K562 (cell line): ENCODE measurements around the gene SH2D3A. TPM values are rescaled to one million over a fixed set of nuclear protein-coding genes. Genes with fewer than 3 reads are reported as not detected.

ENCODE experiments used
- ARHGAP35 ChIP-seq: fragments of 450-650 bp; IDR thresholded peaks from 2 replicates; pipeline ENCODE4 v1.6.1; 2018; ENCODE audit not compliant: partially characterized antibody
- ARNT ChIP-seq, 2 experiments: fragments of 450-650 bp; IDR thresholded peaks; 2 replicates each; pipeline ENCODE4 v1.6.1; 2016; ENCODE audit warnings: mild to moderate bottlenecking in 1 of 2
- CREBBP ChIP-seq: IDR thresholded peaks from one replicate; pipeline ENCODE4 v1.6.1; 2012; ENCODE audit warnings: low read depth, mild to moderate bottlenecking, control low read depth, inconsistent platforms, low read length
- FOS ChIP-seq: IDR thresholded peaks from 3 replicates; pipeline ENCODE4 v1.6.1; 2011; ENCODE audit not compliant: insufficient read length; ENCODE audit errors: extremely low read depth
- FOXA3 ChIP-seq, 2 experiments: fragments of 450-650 bp in 1 of 2; sonication (generic) in 1 of 2; formaldehyde crosslinking; IDR thresholded peaks in 1 of 2; conservative IDR thresholded peaks in 1 of 2; 2 replicates each; pipeline versions ENCODE4 v1.4.0 to v1.8.0; 2020 to 2022; ENCODE audit warnings: mild to moderate bottlenecking in 2 of 2, missing genetic modification reagents in 1 of 2
- KDM2B ChIP-seq: fragments of 250-450 bp; sonication (Bioruptor Pico); IDR thresholded peaks from 2 replicates; pipeline ENCODE4 v1.8.0; 2021; ENCODE audit warnings: mild to moderate bottlenecking, moderate library complexity
- KDM5B ChIP-seq: fragments of 200-600 bp; sonication (generic); IDR thresholded peaks from 2 replicates; pipeline ENCODE4 v1.6.1; 2012; ENCODE audit warnings: low read depth, mild to moderate bottlenecking, moderate library complexity, low read length, control low read depth, inconsistent platforms; ENCODE audit not compliant: insufficient replicate concordance
- LARP7 ChIP-seq: fragments of 450-650 bp; IDR thresholded peaks from 2 replicates; pipeline ENCODE4 v1.6.1; 2016
- MCM3 ChIP-seq: fragments of 450-650 bp; IDR thresholded peaks from 2 replicates; pipeline ENCODE4 v1.6.1; 2016
- MTA3 ChIP-seq: fragments of 450-650 bp; formaldehyde crosslinking; IDR thresholded peaks from 2 replicates; pipeline ENCODE4 v1.6.1; 2017; ENCODE audit warnings: mild to moderate bottlenecking, borderline replicate concordance
- PHTF2 ChIP-seq: fragments of 250-450 bp; sonication (Bioruptor Pico); IDR thresholded peaks from 2 replicates; pipeline ENCODE4 v1.5.0; 2021; ENCODE audit warnings: mild to moderate bottlenecking
- PRMT5 ChIP-seq: sonication (generic); formaldehyde crosslinking; IDR thresholded peaks from 2 replicates; pipeline ENCODE4 v1.5.0; 2020; ENCODE audit warnings: missing genetic modification reagents
- PTRF ChIP-seq: fragments of 450-650 bp; IDR thresholded peaks from 2 replicates; pipeline ENCODE4 v1.6.1; 2016; ENCODE audit warnings: mild to moderate bottlenecking, missing genetic modification characterization, missing compliant biosample characterization
- RBM34 ChIP-seq: fragments of 200-400 bp; formaldehyde crosslinking; IDR thresholded peaks from 2 replicates; pipeline ENCODE4 v1.6.1; 2018; ENCODE audit warnings: low read length, borderline replicate concordance; ENCODE audit not compliant: insufficient read depth
- SETDB1 ChIP-seq: IDR thresholded peaks from one replicate; pipeline ENCODE4 v1.6.1; 2012; ENCODE audit warnings: low read length, control low read depth, inconsistent platforms
- SIRT6 ChIP-seq: IDR thresholded peaks from one replicate; pipeline ENCODE4 v1.6.1; 2012; ENCODE audit warnings: low read depth, mild to moderate bottlenecking, control low read depth, inconsistent platforms, low read length, moderate library complexity
- SNRNP70 ChIP-seq: fragments of 200-400 bp; formaldehyde crosslinking; optimal IDR thresholded peaks from 2 replicates; pipeline ENCODE3; 2017; ENCODE audit warnings: low read depth, low read length
- TAF7 ChIP-seq: fragments of 450-650 bp; IDR thresholded peaks from 2 replicates; pipeline ENCODE4 v1.6.1; 2016; ENCODE audit warnings: missing genetic modification characterization, missing compliant biosample characterization
- ZFPM2 ChIP-seq: fragments of 250-450 bp; sonication (Bioruptor Pico); IDR thresholded peaks from 2 replicates; pipeline ENCODE4 v1.5.1; 2022; ENCODE audit warnings: mild to moderate bottlenecking
- ZNF263 ChIP-seq: sonication (generic); formaldehyde crosslinking; IDR thresholded peaks from 2 replicates; pipeline ENCODE4 v1.8.0; 2022; ENCODE audit warnings: mild to moderate bottlenecking, missing genetic modification reagents, borderline replicate concordance
- ZNF717 ChIP-seq: fragments of 250-450 bp; sonication (Bioruptor Pico); IDR thresholded peaks from 2 replicates; pipeline ENCODE4 v1.5.0; 2021
- ZNF76 ChIP-seq: fragments of 250-450 bp; sonication (Bioruptor Pico); IDR thresholded peaks from 2 replicates; pipeline ENCODE4 v1.4.0; 2020; ENCODE audit warnings: mild to moderate bottlenecking, moderate library complexity, borderline replicate concordance
- ZNF830 ChIP-seq: fragments of 250-450 bp; sonication (Bioruptor Pico); IDR thresholded peaks from 2 replicates; pipeline ENCODE4 v1.5.0; 2021; ENCODE audit warnings: mild to moderate bottlenecking
- polyA plus RNA-seq, 8 experiments: library from polyadenylated mRNA; depleted of rRNA in 4 of 8; stranded (reverse) in 5 of 8; unstranded in 3 of 8; fragments of >200 nt; fragmentation: Nextera tagmentation in 2 of 8; fragmentation: Illumina TruSeq in 1 of 8; extraction: Ambion mirVana in 2 of 8; extraction: Trizol in 1 of 8; gene quantifications; 2 replicates each; pipeline versions ENCODE4 v1.2.1 to v1.2.3, GENCODE V29; 2011 to 2014; ENCODE audit warnings: inconsistent platforms in 1 of 8, missing spikeins in 1 of 8
- total RNA-seq, 7 experiments: library from RNA; depleted of rRNA in 6 of 7; stranded (reverse); fragments of >200 nt in 6 of 7; fragmentation: Illumina TruSeq in 2 of 7; extraction: Trizol in 2 of 7; gene quantifications; 2 replicates each; pipeline versions ENCODE4 v1.2.1 to v1.2.3, GENCODE V29; 2011 to 2021; ENCODE audit warnings: low replicate concordance in 1 of 7
- TF ChIP-seq, protein P1 (sequence below): fragments of 450-650 bp; conservative IDR thresholded peaks from 2 replicates; pipeline ENCODE4 v1.6.1; 2016; ENCODE audit warnings: missing genetic modification characterization, low read depth, mild to moderate bottlenecking, control low read depth, missing compliant biosample characterization
- TF ChIP-seq, protein P2 (sequence below), 2 experiments: IDR thresholded peaks in 1 of 2; conservative IDR thresholded peaks in 1 of 2; 2 replicates each; pipeline ENCODE4 v1.6.1; 2016; ENCODE audit warnings: low read depth in 2 of 2, mild to moderate bottlenecking in 1 of 2, missing compliant biosample characterization in 1 of 2, missing genetic modification characterization in 1 of 2, moderate library complexity in 1 of 2

SH2D3A gene
- total and polyA plus RNA-seq, 9 of the 15 experiments (the other 6 are each of a cell fraction or from before 2014, with no cell fraction given), result 0.75 to 26.3 (median 8.9) TPM

DNA sequence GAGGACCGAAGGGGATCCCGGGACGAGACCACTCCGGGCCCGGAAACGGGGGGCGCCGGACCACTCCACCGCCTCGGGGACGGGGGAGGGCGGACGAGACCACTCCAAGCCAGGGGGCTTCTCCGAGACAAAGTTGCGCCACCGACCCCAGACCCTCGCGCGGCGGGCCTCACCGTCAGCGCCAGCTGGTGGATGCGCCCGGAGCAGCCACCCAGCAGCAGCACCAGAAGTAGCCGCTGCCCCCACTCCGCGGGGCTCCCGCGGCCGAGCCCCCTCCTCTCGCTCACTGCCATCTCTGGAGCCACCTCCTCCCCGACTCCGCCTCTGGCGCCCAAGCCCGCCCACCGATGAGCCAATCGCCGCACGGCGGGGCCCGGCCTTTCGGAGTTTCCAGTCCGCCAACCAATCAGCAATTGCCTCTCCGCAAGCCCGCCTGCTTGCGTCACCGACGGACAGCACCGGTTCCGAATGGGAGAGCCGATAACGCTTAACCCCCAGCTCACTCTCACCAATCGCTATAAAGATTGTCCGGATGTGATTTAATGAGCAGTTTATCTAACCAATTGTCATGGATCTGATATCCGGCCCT, 29.9 kb downstream of the SH2D3A start, which contains the start of gene GPR108 (continued):
- TF ChIP-seq SNRNP70, result no peak
- TF ChIP-seq FOXA3 (CRISPR knock-in tag; conservative IDR thresholded peaks at IDR 0.05 in 1 of 2, IDR thresholded peaks at IDR 0.05 in 1 of 2), result no peak
- no peak for TF ChIP-seq PHTF2 (CRISPR knock-in tag)
- no peak for TF ChIP-seq KDM2B (CRISPR knock-in tag)
- TF ChIP-seq SETDB1, result no peak
- peak; percentile 37; the same call in 1 of the 2 replicates for TF ChIP-seq MTA3
- TF ChIP-seq, protein P1, sequence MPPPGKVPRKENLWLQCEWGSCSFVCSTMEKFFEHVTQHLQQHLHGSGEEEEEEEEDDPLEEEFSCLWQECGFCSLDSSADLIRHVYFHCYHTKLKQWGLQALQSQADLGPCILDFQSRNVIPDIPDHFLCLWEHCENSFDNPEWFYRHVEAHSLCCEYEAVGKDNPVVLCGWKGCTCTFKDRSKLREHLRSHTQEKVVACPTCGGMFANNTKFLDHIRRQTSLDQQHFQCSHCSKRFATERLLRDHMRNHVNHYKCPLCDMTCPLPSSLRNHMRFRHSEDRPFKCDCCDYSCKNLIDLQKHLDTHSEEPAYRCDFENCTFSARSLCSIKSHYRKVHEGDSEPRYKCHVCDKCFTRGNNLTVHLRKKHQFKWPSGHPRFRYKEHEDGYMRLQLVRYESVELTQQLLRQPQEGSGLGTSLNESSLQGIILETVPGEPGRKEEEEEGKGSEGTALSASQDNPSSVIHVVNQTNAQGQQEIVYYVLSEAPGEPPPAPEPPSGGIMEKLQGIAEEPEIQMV (tag), result no peak; the same call in 1 of the 2 replicates
- TF ChIP-seq, protein P2, sequence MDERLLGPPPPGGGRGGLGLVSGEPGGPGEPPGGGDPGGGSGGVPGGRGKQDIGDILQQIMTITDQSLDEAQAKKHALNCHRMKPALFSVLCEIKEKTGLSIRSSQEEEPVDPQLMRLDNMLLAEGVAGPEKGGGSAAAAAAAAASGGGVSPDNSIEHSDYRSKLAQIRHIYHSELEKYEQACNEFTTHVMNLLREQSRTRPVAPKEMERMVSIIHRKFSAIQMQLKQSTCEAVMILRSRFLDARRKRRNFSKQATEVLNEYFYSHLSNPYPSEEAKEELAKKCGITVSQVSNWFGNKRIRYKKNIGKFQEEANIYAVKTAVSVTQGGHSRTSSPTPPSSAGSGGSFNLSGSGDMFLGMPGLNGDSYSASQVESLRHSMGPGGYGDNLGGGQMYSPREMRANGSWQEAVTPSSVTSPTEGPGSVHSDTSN (CRISPR knock-in tag; IDR thresholded peaks at IDR 0.05; ENCODE audit: low read depth), result peak; percentile 94
- TF ChIP-seq, protein P2 (tag; conservative IDR thresholded peaks at IDR 0.05; ENCODE audit: low read depth), result peak; percentile 100
- TF ChIP-seq ARNT (IDR thresholded peaks at IDR 0.05), result no peak
- no peak for TF ChIP-seq ARHGAP35
- peak; percentile 100 for TF ChIP-seq FOS
- peak; percentile 51; the same call in 1 of the 2 replicates for TF ChIP-seq PRMT5 (CRISPR knock-in tag)
- no peak for TF ChIP-seq PTRF (tag)
- no peak for TF ChIP-seq ZNF717 (CRISPR knock-in tag)
- no peak for TF ChIP-seq SIRT6
- TF ChIP-seq CREBBP, result no peak
- TF ChIP-seq LARP7, result 0 out of 2 replicates have a peak, but pooled peaks have one; percentile 37
- 0 out of 2 replicates have a peak, but pooled peaks have one; percentile 62 for TF ChIP-seq ZFPM2 (CRISPR knock-in tag)
- no peak for TF ChIP-seq TAF7 (tag)
- TF ChIP-seq ZNF76, result no peak
- TF ChIP-seq ZNF830 (CRISPR knock-in tag), result no peak
- TF ChIP-seq KDM5B, result no peak
- TF ChIP-seq MCM3, result no peak
- TF ChIP-seq RBM34, result no peak
- TF ChIP-seq ZNF263 (CRISPR knock-in tag), result no peak; the same call in 1 of the 2 replicates
